ENCODE measurements around the gene SLC4A1.

DNA sequence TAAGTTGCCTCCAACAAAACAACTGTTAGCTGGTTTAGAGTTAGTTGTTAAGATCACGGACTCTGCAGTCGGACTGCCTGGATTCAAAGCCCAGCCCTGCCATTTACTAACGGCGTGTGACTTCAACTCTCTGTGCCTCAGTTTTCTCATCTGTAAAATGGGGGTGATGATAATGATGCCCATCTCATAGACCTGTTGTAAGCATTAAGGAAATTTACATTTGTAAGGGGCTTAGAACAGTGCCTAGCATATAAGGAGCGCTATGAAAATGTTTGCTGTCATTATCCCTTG is 825 bp downstream of the SLC4A1 start:
- TF ChIP-seq CTCF (IDR thresholded peaks at IDR 0.05), result no peak
- no peak for TF ChIP-seq POLR2AphosphoS5 (IDR thresholded peaks at IDR 0.05)

All from breast epithelium (tissue), 3 donors.